Common myeloid progenitor, CD34-positive (primary cell): ENCODE results near the gene GLIPR2.

ENCODE experiments used
- CTCF ChIA-PET: fragments of 350-600 bp; sonication (Branson Sonifier 250); formaldehyde crosslinking; loops from one replicate; lab custom pipeline; 2021; ENCODE audit warnings: antibody characterized with exemption; lab: Charles Lee
- POLR2A ChIA-PET: fragments of 350-600 bp; sonication (Branson Sonifier 250); formaldehyde crosslinking; loops from one replicate; lab custom pipeline; 2021; ENCODE audit warnings: antibody characterized with exemption; lab: Charles Lee
- DNase-seq, 3 donors: peaks; one replicate each; pipeline versions ENCODE4 v3.0.0 to v3.0.0-alpha.2; 2013
- H3K27ac ChIP-seq, 2 experiments: 1 replicate in 1 of 2; 2 replicates in 1 of 2; pipeline ENCODE4 v1.7.0; 2013; ENCODE audit warnings: inconsistent platforms in 2 of 2, low read length in 2 of 2, mild to moderate bottlenecking in 2 of 2, low read depth in 1 of 2, moderate library complexity in 1 of 2; ENCODE audit not compliant: severe bottlenecking in 2 of 2, insufficient read depth in 1 of 2, poor library complexity in 1 of 2
- H3K27me3 ChIP-seq, 5 experiments: replicated peaks in 2 of 5; 1 replicate in 3 of 5; 2 replicates in 2 of 5; pipeline versions ENCODE4 v1.6.1 to v1.7.0; 2013; ENCODE audit warnings: low read length in 4 of 5, mild to moderate bottlenecking in 2 of 5, moderate library complexity in 2 of 5, inconsistent platforms in 1 of 5; ENCODE audit not compliant: insufficient read depth in 5 of 5, control insufficient read depth in 4 of 5
- H3K36me3 ChIP-seq, 4 experiments: 1 replicate in 2 of 4; 2 replicates in 2 of 4; pipeline versions ENCODE4 v1.6.1 to v1.7.0; 2013; ENCODE audit warnings: low read length in 3 of 4, control low read depth in 1 of 4, mild to moderate bottlenecking in 1 of 4; ENCODE audit not compliant: control insufficient read depth in 4 of 4, insufficient read depth in 4 of 4
- H3K4me1 ChIP-seq, 4 experiments: 1 replicate in 3 of 4; 2 replicates in 1 of 4; pipeline versions ENCODE4 v1.6.1 to v1.7.1; 2013; ENCODE audit warnings: low read length in 3 of 4, mild to moderate bottlenecking in 3 of 4, control low read depth in 1 of 4, inconsistent platforms in 1 of 4, moderate library complexity in 1 of 4; ENCODE audit not compliant: control insufficient read depth in 4 of 4, insufficient read depth in 4 of 4; ENCODE audit errors: control extremely low read depth in 1 of 4
- H3K4me3 ChIP-seq, 7 experiments: 1 replicate in 4 of 7; 2 replicates in 3 of 7; pipeline versions ENCODE4 v1.5.1 to v1.7.0; 2013; ENCODE audit warnings: mild to moderate bottlenecking in 7 of 7, low read length in 6 of 7, moderate library complexity in 6 of 7, inconsistent platforms in 2 of 7, low read depth in 2 of 7, control low read depth in 1 of 7; ENCODE audit not compliant: insufficient read depth in 4 of 7, control insufficient read depth in 1 of 7; ENCODE audit errors: extremely low read depth in 1 of 7
- H3K9me3 ChIP-seq, 5 experiments: 1 replicate in 4 of 5; 2 replicates in 1 of 5; pipeline versions ENCODE4 v1.6.1 to v1.7.1; 2013; ENCODE audit warnings: low read length in 4 of 5, mild to moderate bottlenecking in 2 of 5, inconsistent platforms in 1 of 5, low read depth in 1 of 5, moderate library complexity in 1 of 5; ENCODE audit not compliant: control insufficient read depth in 4 of 5, insufficient read depth in 2 of 5; ENCODE audit errors: control extremely low read depth in 1 of 5
- WGBS: methylation state at CpG from one replicate; pipeline ENCODE4 v1.1.5; 2013; ENCODE audit not compliant: insufficient coverage; 5-methylcytosine and 5-hydroxymethylcytosine counted together

GLIPR2 gene

DNA sequence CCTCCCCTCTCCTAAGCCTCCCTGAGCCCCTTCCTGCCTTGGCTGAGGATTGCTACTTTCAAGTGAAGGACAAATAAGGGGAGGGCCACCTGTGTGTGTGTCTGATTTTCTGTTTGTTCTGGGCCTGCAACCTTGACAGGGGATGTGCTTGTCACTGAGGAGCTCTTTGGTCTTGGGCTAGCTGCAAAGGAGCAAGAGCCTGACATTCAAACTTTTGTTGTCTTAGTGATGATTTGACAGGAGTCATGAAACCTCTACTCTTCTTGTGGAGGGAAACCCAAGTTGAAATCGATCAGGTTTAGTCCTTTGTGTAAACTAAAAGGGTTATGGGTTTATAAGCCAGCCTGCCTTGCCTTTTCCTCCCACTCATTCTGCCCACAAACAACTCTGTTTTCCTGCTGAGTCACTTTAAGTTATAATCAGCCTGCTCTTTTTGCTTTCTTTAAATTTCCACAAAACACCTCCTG, 71.0 kb downstream of the GLIPR2 start:
- ChIA-PET POLR2A (interaction anchor here (0.6 to 1.3 kb wide), 2 partner anchors 17 to 69 kb away, joined by 3 to 6 read pairs; partner anchors contain the start of gene CLTA), CTCF (interaction anchor here (1.0 to 2.1 kb wide), 9 partner anchors 9 to 263 kb away, joined by 4 to 7 read pairs (median 5); partner anchors contain the start of gene CLTA)
- H3K27me3 ChIP-seq, result no peaks in the 10 kb centered on the region
- H3K4me3 ChIP-seq, result peak overlapping the region in 3 of 7 experiments; percentile 30 to 58 (median 43)
- no peaks in the 10 kb centered on the region for H3K9me3 ChIP-seq
- no CpG with 5 or more reads among the region's 1 CpG for WGBS
- peak in 2 of 3 donors; percentile 41 to 59 for DNase-seq
- peak overlapping the region; percentile 40 to 79 for H3K27ac ChIP-seq
- peaks cover 0 to 43% (median 30%) of the 10 kb centered on the region in 4 experiments for H3K4me1 ChIP-seq
- H3K36me3 ChIP-seq, result peaks cover 19 to 90% (median 59%) of the 10 kb centered on the region in 4 experiments

DNA sequence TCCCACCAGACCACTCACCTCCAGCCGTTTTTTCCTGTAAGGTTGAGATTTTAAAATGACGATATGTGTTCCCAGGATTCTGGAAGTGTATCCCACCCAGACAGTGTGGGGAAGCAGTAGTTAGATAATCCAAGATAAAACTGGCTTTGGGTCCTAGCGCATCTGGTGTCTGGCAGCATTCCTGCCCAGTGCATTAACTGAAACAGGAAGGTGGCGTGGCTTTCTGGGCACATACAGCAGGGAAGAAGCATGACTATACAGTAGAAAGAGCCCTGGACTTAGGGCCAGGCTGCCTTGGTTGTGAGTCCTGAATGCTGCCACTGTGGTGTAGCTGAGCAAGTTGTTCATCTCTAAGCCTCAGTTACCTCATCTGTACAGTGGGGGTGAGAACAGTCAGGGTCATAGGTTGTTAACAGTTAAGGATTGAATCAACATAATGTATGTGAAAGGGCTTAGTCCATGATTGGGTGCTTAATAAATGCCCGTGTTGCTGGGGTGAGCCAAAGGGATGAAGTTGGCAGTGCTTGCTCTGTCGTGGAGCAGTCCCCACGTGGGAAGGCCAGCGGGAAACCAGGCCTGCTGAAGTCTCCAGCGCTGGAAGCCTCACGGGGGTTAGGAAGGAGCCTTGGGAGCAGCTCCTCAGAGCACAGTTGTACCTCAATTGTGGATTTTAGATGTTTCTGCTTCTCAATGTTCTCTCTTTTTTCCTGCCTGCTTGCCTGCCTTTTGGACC, 72.2 kb downstream of the GLIPR2 start:
- no peaks in the 10 kb centered on the region for H3K27me3 ChIP-seq
- peak overlapping the region in 2 of 7 experiments; percentile 43 to 53 for H3K4me3 ChIP-seq
- whole genome bisulfite sequencing, result 77% methylated on average over 8 of the region's 10 CpGs
- no peaks in the 10 kb centered on the region for H3K9me3 ChIP-seq
- POLR2A ChIA-PET, result no interaction called here
- H3K4me1 ChIP-seq, result peaks cover 0 to 43% (median 30%) of the 10 kb centered on the region in 4 experiments
- peak overlapping the region in 1 of 2 experiments; percentile 79 for H3K27ac ChIP-seq
- peaks cover 17 to 93% (median 61%) of the 10 kb centered on the region in 4 experiments for H3K36me3 ChIP-seq
- CTCF ChIA-PET, result interaction anchor here (1.4 to 2.1 kb wide), 2 partner anchors 10 to 106 kb away, joined by 6 read pairs; no protein-coding TSS in a partner anchor
- DNase-seq, result no peak

DNA sequence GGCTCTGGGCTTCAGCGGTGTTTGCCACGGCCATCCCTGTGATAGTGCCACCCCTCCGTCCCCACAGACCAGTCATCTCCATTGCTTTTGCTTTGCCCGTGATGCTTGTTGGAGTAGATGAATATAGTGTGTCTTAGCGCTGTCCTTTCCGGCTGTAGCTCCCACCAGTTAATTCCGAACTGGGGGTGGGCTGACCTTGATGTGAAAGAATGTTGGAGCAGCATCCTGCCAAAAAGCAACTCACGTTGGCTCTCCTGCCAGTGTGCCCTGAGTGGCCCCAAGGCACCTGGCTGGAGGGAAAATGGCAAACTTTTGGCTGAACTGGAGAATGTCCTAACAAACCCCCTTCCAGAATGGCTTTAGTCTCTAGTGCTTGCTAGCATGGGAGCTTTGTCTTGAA, 74.2 kb downstream of the GLIPR2 start:
- Histone ChIP-seq H3K27ac (no peak overlapping the region), H3K9me3 (no peaks in the 10 kb centered on the region), H3K4me3 (no peak overlapping the region), H3K4me1 (peaks cover 0 to 39% (median 29%) of the 10 kb centered on the region in 4 experiments), H3K27me3 (no peaks in the 10 kb centered on the region), H3K36me3 (peaks cover 12 to 91% (median 47%) of the 10 kb centered on the region in 4 experiments)
- no peak for DNase-seq
- POLR2A ChIA-PET, result no interaction called here
- 96% methylated on average over 4 of the region's 8 CpGs for WGBS
- CTCF ChIA-PET, result interaction anchor here (1.7 kb wide), 1 partner anchor 38 kb away, joined by 6 read pairs; no protein-coding TSS in a partner anchor

DNA sequence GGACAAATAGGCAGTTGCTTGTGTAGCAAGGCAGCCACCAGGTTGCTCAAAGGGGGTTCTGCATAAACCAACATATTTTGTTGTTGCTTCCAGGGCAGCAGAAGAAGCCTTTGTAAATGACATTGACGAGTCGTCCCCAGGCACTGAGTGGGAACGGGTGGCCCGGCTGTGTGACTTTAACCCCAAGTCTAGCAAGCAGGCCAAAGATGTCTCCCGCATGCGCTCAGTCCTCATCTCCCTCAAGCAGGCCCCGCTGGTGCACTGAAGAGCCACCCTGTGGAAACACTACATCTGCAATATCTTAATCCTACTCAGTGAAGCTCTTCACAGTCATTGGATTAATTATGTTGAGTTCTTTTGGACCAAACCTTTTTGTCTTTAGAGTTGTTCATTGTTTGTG, 75.0 kb downstream of the GLIPR2 start:
- POLR2A ChIA-PET, result no interaction called here
- CTCF ChIA-PET, result interaction anchor here (1.7 kb wide), 1 partner anchor 37 kb away, joined by 6 read pairs; no protein-coding TSS in a partner anchor
- H3K4me1 ChIP-seq, result peaks cover 0 to 37% (median 33%) of the 10 kb centered on the region in 4 experiments
- H3K27me3 ChIP-seq, result no peaks in the 10 kb centered on the region
- H3K4me3 ChIP-seq, result no peak overlapping the region
- H3K27ac ChIP-seq, result no peak overlapping the region
- WGBS, result 96% methylated on average over 6 of the region's 7 CpGs
- peaks cover 9 to 90% (median 42%) of the 10 kb centered on the region in 4 experiments for H3K36me3 ChIP-seq
- no peaks in the 10 kb centered on the region for H3K9me3 ChIP-seq
- no peak for DNase-seq

DNA sequence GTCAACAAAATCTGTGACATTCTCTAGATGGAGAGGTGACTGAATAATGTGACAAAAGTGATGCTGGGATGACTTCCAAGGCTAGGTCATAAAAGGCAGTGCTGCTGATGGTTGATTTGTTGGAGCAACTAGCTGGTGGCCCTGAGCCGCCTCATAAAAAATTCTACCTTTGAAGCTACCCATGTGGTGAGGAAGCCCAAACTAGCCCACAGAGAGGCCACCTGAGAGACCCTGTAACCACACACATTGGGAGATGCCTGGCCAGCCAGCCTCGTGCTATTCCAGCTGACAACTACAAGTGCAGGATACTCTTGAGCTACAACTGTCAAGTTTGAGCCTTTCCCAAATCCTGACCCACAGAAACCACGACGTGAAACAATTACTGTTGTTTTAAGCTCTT, 76.9 kb downstream of the GLIPR2 start:
- Histone ChIP-seq H3K27ac (no peak overlapping the region), H3K27me3 (no peaks in the 10 kb centered on the region), H3K36me3 (peaks cover 9 to 91% (median 47%) of the 10 kb centered on the region in 4 experiments), H3K9me3 (no peaks in the 10 kb centered on the region), H3K4me1 (peaks cover 0 to 31% (median 22%) of the 10 kb centered on the region in 4 experiments), H3K4me3 (no peak overlapping the region)
- 95% methylated on average over 2 of the region's 4 CpGs for WGBS
- DNase-seq, result no peak
- POLR2A ChIA-PET, result no interaction called here
- CTCF ChIA-PET, result interaction anchor here (1.1 kb wide), 1 partner anchor 23 kb away, joined by 3 read pairs; the partner anchor contains the start of gene CLTA
